ENCODE measurements around the gene ABL2.
"Not testable (repeated sequence)": the region's sequence is repeated elsewhere in the genome, so short reads cannot be mapped to it uniquely, and the experiment has no call there.

ABL2 gene

DNA sequence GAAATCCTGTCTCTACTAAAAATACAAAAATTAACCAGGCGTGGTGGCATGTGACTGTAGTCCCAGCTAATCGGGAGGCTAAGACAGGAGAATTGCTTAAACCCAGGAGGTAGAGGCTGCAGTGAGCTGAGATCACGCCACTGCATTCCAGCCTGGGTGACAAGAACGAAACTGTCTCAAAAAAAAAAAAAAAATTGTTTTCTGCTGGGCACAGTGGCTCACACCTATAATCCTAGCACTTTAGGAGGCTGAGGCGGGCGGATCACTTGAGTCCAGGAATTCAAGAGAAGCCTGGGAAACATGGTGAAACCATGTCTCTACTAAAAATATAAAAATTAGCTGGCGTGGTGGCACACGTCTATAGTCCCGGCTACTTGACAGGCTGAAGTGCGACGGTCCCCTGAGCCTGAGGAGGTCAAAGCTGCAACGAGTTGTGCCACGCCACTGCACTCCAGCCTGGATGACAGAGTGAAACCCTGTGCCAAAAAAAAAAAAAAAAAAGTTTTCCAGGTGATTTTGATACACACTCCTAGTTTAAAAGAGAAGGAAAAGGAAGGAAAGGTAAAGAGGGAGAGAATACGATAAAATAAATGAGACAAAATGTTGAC lies 31.7 kb downstream of the ABL2 start:
- no peak for DNase-seq (ENCODE audit: low read depth, low spot score)
- H3K9me3 ChIP-seq (ENCODE audit: insufficient read depth, low read length): no peaks in the 10 kb centered on the region
- TF ChIP-seq YY1 (IDR thresholded peaks at IDR 0.05; ENCODE audit: insufficient read depth, insufficient read length) (no peak), SUZ12 (IDR thresholded peaks at IDR 0.05; ENCODE audit: extremely low read depth, insufficient read depth, insufficient read length) (no peak), ZNF274 (IDR thresholded peaks at IDR 0.05; ENCODE audit: low read depth, low read length) (no peak)
- H3K27me3 ChIP-seq (ENCODE audit: insufficient read depth, insufficient read length): no peaks in the 10 kb centered on the region
- no peak overlapping the region for H3K9ac ChIP-seq (ENCODE audit: insufficient read length, low read depth)
- H3K36me3 ChIP-seq (ENCODE audit: insufficient read depth, insufficient read length, low read length): peaks cover 5% of the 10 kb centered on the region
- no peaks in the 10 kb centered on the region for H3K4me1 ChIP-seq (ENCODE audit: insufficient read depth, insufficient read length)
- no peak overlapping the region for H3K4me3 ChIP-seq (ENCODE audit: insufficient read length, low read depth)

DNA sequence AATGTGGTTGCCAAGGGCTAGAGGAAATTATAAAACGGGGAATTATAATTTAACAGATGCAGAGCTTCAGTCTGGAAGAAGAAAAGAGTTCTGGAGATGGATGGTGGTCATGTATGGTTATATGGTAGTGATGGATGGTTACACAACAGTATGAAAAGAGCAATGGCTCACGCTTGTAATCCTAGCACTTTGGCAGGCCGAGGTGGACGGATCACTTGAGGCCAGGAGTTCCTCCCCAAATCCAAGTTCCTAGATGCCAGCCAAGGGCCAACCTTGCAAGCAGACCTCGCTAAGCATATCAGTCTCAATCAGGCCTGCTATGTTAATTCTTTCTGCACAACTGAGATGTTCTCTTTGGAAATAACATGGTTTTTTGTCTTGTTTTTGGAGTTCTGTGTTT lies 33.6 kb downstream of the ABL2 start:
- not testable (repeated sequence) for H3K9ac ChIP-seq (ENCODE audit: insufficient read length, low read depth); DNase-seq (ENCODE audit: low read depth, low spot score); H3K27me3 ChIP-seq (ENCODE audit: insufficient read depth, insufficient read length); H3K9me3 ChIP-seq (ENCODE audit: insufficient read depth, low read length); H3K4me3 ChIP-seq (ENCODE audit: insufficient read length, low read depth); H3K36me3 ChIP-seq (ENCODE audit: insufficient read depth, insufficient read length, low read length); H3K4me1 ChIP-seq (ENCODE audit: insufficient read depth, insufficient read length)

DNA sequence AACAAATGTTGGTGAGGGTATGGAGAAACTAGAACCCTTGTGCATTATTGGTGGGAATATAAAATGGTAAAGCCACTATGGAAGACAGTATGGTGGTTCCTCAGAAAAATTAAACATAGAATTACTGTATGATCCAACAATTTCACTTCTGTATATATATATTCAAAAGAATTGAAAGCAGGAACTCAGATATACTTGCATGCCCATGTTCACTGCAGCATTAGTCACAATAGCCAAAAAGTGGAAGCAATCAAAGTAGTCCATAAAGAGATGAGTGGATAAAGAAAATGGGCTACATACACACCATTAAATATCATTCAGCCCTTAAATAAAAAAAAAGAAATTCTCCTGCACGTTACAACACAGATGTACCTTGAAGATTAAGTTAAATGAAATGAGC lies 34.1 kb downstream of the ABL2 start:
- TF ChIP-seq SUZ12 (IDR thresholded peaks at IDR 0.05; ENCODE audit: extremely low read depth, insufficient read depth, insufficient read length): no peak
- TF ChIP-seq YY1 (IDR thresholded peaks at IDR 0.05; ENCODE audit: insufficient read depth, insufficient read length): no peak
- no peak for TF ChIP-seq ZNF274 (IDR thresholded peaks at IDR 0.05; ENCODE audit: low read depth, low read length)

DNA sequence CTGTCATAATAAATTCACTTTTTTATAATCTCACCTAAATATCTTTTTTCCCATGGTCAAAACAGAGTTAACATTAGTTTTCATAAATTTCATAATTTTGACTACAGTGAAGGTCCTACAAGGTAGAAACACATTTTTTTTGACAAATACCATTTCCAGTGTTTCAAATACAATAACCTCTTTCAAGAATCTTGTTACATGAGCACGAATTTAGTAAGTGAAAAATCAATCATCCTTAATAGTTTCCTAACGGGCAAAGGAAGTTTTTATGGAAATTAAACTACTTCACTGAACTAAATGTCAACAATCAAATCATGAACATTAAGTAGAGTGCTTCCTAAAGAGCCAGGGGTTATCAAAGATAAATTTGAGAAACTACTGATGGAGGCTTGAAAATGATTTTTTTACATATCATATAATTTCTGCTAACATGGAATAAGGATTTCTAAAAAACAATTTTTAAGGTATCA lies 35.4 kb downstream of the ABL2 start:
- H3K9me3 ChIP-seq (ENCODE audit: insufficient read depth, low read length): no peaks in the 10 kb centered on the region
- TF ChIP-seq ZNF274 (IDR thresholded peaks at IDR 0.05; ENCODE audit: low read depth, low read length): no peak
- no peak for TF ChIP-seq SUZ12 (IDR thresholded peaks at IDR 0.05; ENCODE audit: extremely low read depth, insufficient read depth, insufficient read length)
- TF ChIP-seq YY1 (IDR thresholded peaks at IDR 0.05; ENCODE audit: insufficient read depth, insufficient read length): no peak
- no peaks in the 10 kb centered on the region for H3K36me3 ChIP-seq (ENCODE audit: insufficient read depth, insufficient read length, low read length)
- H3K9ac ChIP-seq (ENCODE audit: insufficient read length, low read depth): no peak overlapping the region
- DNase-seq (ENCODE audit: low read depth, low spot score): no peak
- H3K4me1 ChIP-seq (ENCODE audit: insufficient read depth, insufficient read length): no peaks in the 10 kb centered on the region
- no peaks in the 10 kb centered on the region for H3K27me3 ChIP-seq (ENCODE audit: insufficient read depth, insufficient read length)
- no peak overlapping the region for H3K4me3 ChIP-seq (ENCODE audit: insufficient read length, low read depth)

More for the DNA sequence above, 34.1 kb downstream of the ABL2 start:
- no peak overlapping the region for H3K9ac ChIP-seq (ENCODE audit: insufficient read length, low read depth)
- no peaks in the 10 kb centered on the region for H3K4me1 ChIP-seq (ENCODE audit: insufficient read depth, insufficient read length)
- no peak overlapping the region for H3K4me3 ChIP-seq (ENCODE audit: insufficient read length, low read depth)
- DNase-seq (ENCODE audit: low read depth, low spot score): no peak
- H3K27me3 ChIP-seq (ENCODE audit: insufficient read depth, insufficient read length): no peaks in the 10 kb centered on the region
- H3K9me3 ChIP-seq (ENCODE audit: insufficient read depth, low read length): no peaks in the 10 kb centered on the region
- no peaks in the 10 kb centered on the region for H3K36me3 ChIP-seq (ENCODE audit: insufficient read depth, insufficient read length, low read length)

DNA sequence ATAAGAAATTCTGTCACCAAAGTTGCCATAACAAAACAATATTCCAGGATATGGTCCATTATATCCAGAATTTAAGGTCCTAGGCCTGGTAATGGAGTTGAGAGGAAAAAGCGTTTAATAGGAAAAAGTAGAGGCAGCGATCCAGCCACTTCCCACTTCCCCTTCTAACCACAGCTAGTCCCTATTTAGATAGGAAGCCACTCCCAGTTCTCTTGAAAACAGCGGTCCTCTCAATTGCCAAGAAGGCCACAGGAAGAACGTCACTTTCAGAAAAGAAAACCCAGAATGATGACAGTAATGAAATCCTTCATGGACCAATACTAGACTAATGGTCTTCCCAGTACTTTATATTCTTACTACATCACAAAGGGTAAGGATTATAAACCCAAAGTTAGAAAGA lies 38.6 kb downstream of the ABL2 start:
- no peak for DNase-seq (ENCODE audit: low read depth, low spot score)
- Histone ChIP-seq H3K4me1 (ENCODE audit: insufficient read depth, insufficient read length) (no peaks in the 10 kb centered on the region), H3K4me3 (ENCODE audit: insufficient read length, low read depth) (no peak overlapping the region), H3K9me3 (ENCODE audit: insufficient read depth, low read length) (no peaks in the 10 kb centered on the region), H3K36me3 (ENCODE audit: insufficient read depth, insufficient read length, low read length) (peaks cover 4% of the 10 kb centered on the region), H3K9ac (ENCODE audit: insufficient read length, low read depth) (no peak overlapping the region), H3K27me3 (ENCODE audit: insufficient read depth, insufficient read length) (no peaks in the 10 kb centered on the region)
- TF ChIP-seq ZNF274 (IDR thresholded peaks at IDR 0.05; ENCODE audit: low read depth, low read length) (no peak), YY1 (IDR thresholded peaks at IDR 0.05; ENCODE audit: insufficient read depth, insufficient read length) (no peak), SUZ12 (IDR thresholded peaks at IDR 0.05; ENCODE audit: extremely low read depth, insufficient read depth, insufficient read length) (no peak)

DNA sequence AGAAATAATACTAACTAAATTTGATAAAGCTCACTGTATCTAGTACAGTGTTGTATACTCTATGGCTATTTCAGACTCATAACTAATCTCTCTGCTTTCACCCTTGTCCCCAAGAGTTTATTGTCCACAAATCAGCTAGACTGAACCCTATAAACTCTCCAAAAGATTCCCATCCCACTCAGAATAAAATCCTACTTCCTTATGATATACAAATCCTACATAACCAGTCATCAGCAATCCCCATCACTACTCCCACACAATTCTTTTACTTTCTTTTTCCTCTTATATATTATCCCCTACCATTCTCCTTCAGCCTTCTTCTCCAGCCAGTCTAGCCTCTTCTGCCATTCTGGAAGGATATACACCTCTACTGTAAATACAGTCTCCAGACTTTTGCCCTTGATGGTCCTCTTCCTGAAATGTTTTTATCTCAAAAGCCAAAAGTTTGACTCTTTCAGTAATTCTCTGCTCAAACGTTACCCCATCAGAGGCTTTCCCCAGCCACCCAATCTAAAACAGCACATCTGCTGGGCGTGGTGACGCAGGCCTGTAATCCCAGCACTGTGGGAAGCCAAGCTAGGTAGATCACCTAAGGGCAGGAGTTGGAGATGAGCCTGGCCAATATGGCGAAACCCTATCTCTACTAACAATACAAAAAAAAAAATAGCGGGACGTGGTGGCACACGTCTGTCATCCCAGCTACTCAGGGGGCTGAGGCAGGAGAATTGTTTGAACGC lies 41.6 kb downstream of the ABL2 start:
- no peak for DNase-seq (ENCODE audit: low read depth, low spot score)
- Histone ChIP-seq H3K4me1 (ENCODE audit: insufficient read depth, insufficient read length) (no peaks in the 10 kb centered on the region), H3K9me3 (ENCODE audit: insufficient read depth, low read length) (no peaks in the 10 kb centered on the region), H3K36me3 (ENCODE audit: insufficient read depth, insufficient read length, low read length) (peaks cover 4% of the 10 kb centered on the region), H3K27me3 (ENCODE audit: insufficient read depth, insufficient read length) (no peaks in the 10 kb centered on the region), H3K9ac (ENCODE audit: insufficient read length, low read depth) (no peak overlapping the region), H3K4me3 (ENCODE audit: insufficient read length, low read depth) (no peak overlapping the region)
- no peak for TF ChIP-seq ZNF274 (IDR thresholded peaks at IDR 0.05; ENCODE audit: low read depth, low read length)
- no peak for TF ChIP-seq YY1 (IDR thresholded peaks at IDR 0.05; ENCODE audit: insufficient read depth, insufficient read length)
- TF ChIP-seq SUZ12 (IDR thresholded peaks at IDR 0.05; ENCODE audit: extremely low read depth, insufficient read depth, insufficient read length): no peak

DNA sequence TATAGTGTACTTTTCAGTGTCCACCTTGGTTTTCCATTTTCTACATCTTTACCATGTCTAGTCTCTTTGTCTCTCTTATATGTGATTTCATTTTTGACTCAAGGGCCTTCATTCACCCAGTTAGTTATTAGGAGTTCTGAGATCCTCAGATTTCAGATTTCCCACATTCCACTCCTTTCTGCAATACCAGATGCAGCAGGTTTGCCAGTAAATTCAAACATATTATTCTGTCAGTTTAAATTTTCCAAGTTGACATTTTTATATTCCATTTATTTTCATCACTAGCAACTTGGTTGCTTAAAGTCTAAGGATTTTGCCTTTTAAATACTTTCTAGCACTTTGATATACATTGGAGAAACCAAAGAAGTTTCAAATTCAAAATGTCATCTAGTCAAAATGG lies 42.4 kb downstream of the ABL2 start:
- DNase-seq (ENCODE audit: low read depth, low spot score): no peak

More for the DNA sequence above, 42.4 kb downstream of the ABL2 start:
- Histone ChIP-seq H3K9ac (ENCODE audit: insufficient read length, low read depth) (no peak overlapping the region), H3K36me3 (ENCODE audit: insufficient read depth, insufficient read length, low read length) (peaks cover 4% of the 10 kb centered on the region), H3K4me3 (ENCODE audit: insufficient read length, low read depth) (no peak overlapping the region), H3K27me3 (ENCODE audit: insufficient read depth, insufficient read length) (no peaks in the 10 kb centered on the region), H3K4me1 (ENCODE audit: insufficient read depth, insufficient read length) (no peaks in the 10 kb centered on the region), H3K9me3 (ENCODE audit: insufficient read depth, low read length) (no peaks in the 10 kb centered on the region)
- no peak for TF ChIP-seq ZNF274 (IDR thresholded peaks at IDR 0.05; ENCODE audit: low read depth, low read length)
- TF ChIP-seq YY1 (IDR thresholded peaks at IDR 0.05; ENCODE audit: insufficient read depth, insufficient read length): no peak
- no peak for TF ChIP-seq SUZ12 (IDR thresholded peaks at IDR 0.05; ENCODE audit: extremely low read depth, insufficient read depth, insufficient read length)
